GM12874 (cell line): Measurements from ENCODE around the gene TSSC4.

Source experiments
- CTCF ChIP-seq: IDR thresholded peaks from 2 replicates; pipeline ENCODE4 v1.5.1; 2011; ENCODE audit warnings: low read depth, mild to moderate bottlenecking, control low read depth, low read length, moderate library complexity; ENCODE audit not compliant: insufficient read depth

Gene TSSC4

GRCh38 chr11:2366733-2367132 is 33.8 kb upstream of the TSSC4 start:
- no peak for TF ChIP-seq CTCF

GRCh38 chr11:2367266-2368160 is 33.0 kb upstream of the TSSC4 start:
- no peak for TF ChIP-seq CTCF

- no peak for TF ChIP-seq CTCF
Measured at GRCh38 chr11:2368178-2368850, 32.2 kb upstream of the TSSC4 start.

GRCh38 chr11:2368851-2369180 is 31.7 kb upstream of the TSSC4 start:
- TF ChIP-seq CTCF = no peak

GRCh38 chr11:2369320-2369719 is 31.2 kb upstream of the TSSC4 start:
- no peak for TF ChIP-seq CTCF

- TF ChIP-seq CTCF = no peak
Measured at GRCh38 chr11:2369896-2370295, 30.7 kb upstream of the TSSC4 start.

GRCh38 chr11:2374456-2375201 is 25.9 kb upstream of the TSSC4 start:
- no peak for TF ChIP-seq CTCF
